Measurements from ENCODE around the gene RASSF4.

RASSF4 gene

DNA sequence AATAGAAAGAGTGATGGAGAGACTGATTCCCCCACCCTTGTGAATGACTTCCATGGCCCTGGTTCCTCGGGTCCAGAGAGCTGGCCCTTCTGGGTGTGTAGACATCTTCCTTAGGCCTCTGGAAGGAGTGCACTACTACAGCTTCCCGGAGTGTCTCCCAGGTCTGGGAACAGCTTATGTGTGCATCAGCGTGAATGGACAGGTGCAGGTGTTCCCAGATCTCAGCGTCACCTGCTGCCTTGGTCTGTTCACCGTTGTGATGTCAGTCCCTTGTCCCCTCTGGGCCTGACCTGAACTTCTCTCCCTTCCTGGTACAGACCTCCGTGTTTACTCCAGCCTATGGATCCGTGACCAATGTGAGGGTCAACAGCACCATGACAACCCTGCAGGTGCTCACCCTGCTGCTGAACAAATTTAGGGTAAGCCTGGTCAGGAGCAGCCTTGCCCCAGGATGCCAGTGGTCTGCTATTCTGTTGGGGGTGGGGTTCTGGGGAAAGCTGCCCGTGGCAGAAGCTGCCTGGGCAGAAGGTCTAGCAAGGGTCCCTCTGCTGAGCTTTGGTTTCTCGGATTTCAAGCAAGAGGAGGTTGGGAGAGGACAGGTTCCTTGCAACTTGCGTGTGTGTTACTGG, 29.5 kb downstream of the RASSF4 start:
- DNase-seq (ENCODE audit: low spot score): no peak

GRCh38 chr10:44989597-44990301, 30.1 kb downstream of the RASSF4 start:
- no peak for DNase-seq (ENCODE audit: low spot score)

DNA sequence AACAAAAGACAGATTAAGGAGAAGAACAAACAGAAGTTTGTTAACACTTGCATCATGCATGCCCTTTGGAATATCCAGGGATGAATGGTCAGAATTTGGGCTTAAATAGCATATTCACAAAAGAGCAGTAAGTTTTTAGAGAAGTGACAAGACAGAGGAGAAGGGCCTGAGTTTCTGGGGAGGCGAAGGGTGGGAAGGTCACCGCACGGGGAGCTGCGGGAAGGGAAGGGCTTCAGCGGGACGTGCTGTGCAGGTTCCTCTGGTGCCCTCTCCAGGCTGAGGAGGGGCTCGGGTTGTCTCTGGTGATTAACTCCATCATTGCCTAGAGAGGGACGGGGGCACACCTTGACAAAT, 30.7 kb downstream of the RASSF4 start:
- DNase-seq (ENCODE audit: low spot score): peak; percentile 55

- DNase-seq (ENCODE audit: low spot score): no peak
Observed at GRCh38 chr10:44990965-44991364, 31.4 kb downstream of the RASSF4 start.

DNA sequence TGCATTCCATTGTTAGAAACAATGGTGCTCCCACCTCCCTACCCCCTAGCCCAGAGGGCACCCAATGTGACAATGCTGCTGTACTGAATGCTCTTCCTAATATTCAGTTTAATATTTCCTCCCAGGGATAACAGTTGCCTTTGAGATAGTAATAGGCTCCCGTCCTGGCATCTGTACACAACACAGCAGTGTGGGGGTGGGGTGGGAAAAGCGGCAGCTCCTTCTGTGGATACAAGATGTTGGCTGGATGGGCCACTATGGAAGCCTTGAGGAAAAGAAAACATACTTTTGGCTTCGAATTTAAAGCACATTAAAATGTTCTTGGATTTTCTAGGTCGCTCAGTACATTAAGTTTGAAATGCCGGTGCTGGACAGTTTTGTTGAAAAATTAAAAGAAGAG, 32.0 kb downstream of the RASSF4 start:
- DNase-seq (ENCODE audit: low spot score): no peak

DNA sequence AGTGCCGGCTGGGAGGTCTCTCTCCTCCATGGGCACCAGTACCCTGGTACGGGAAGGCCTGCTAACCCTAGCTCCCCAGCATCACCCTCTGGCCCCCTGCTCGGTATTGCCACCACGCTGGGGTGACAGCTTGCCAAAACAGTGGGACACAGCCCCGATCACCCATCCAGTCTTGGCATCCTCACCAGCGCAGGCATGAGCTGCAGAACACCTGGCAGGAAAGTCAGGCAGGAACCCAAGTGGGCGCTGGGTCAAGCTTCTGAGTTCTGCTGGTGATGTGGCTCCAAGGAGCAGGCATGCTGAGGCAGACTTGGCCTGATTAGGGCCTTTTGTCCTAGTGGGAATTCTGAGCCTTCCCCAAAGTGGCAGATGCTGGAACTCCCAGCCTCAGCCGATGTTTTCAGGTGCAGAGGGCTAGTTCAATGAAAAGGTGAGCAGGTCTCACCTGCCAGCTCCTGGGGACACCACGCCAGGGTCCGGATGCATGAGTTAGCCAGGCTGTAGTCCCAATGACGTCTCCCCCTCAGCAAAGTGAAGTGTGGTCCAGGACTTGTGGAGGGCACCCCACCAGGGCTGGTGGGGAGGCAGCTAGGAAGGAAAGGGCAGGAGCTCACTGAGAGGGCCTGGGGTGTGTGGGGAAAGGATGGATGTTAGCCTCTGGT, 32.6 kb downstream of the RASSF4 start:
- no peak for DNase-seq (ENCODE audit: low spot score)

GRCh38 chr10:44992732-44993225, 33.2 kb downstream of the RASSF4 start:
- no peak for DNase-seq (ENCODE audit: low spot score)

GRCh38 chr10:44993226-44993921, 33.8 kb downstream of the RASSF4 start:
- DNase-seq (ENCODE audit: low spot score): no peak

DNA sequence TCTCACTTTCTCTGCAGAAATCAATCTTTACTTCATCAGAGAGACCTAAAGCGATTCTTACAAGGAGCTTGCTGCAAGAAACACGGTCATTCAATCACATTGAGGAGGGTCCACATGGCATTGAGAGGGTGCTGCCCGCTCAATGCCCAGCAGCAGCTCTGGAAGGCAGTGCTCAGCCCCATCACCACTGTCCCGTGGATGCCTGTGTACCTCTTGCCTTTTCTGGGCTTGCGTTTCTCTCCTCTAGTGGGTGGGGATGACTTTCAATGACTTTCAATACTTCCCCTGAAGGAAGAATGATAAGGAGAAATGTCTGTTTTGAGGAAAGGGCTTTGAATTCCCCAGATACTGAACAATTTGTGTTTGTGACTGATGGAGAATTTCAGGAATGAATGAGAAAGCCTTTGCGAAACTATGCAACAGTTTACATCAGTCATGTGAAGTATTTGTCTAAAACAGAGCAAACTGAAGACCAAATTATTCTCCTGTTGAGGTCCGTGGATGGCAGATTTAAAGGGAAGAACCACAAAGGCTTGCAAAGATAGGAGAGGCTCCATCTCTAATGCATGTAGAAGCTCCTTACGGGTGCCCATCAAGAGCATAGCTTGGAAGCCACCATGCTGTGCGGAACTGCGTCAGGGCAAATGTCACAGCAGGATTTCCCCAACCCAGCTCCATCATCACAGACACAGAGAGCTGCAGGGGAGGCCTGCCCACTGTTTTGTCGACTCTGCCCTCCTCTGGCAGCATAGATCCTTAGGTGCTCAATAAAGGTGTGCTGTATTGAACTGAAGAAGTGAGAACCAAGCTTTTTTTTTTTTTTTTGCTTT, 34.5 kb downstream of the RASSF4 start:
- DNase-seq (ENCODE audit: low spot score): no peak

- no peak for DNase-seq (ENCODE audit: low spot score)
Observed at GRCh38 chr10:44994752-44995530, 35.3 kb downstream of the RASSF4 start.

GRCh38 chr10:44995581-44995913, 35.9 kb downstream of the RASSF4 start:
- DNase-seq (ENCODE audit: low spot score): no peak

GRCh38 chr10:44995914-44996669, 36.5 kb downstream of the RASSF4 start:
- no peak for DNase-seq (ENCODE audit: low spot score)

DNA sequence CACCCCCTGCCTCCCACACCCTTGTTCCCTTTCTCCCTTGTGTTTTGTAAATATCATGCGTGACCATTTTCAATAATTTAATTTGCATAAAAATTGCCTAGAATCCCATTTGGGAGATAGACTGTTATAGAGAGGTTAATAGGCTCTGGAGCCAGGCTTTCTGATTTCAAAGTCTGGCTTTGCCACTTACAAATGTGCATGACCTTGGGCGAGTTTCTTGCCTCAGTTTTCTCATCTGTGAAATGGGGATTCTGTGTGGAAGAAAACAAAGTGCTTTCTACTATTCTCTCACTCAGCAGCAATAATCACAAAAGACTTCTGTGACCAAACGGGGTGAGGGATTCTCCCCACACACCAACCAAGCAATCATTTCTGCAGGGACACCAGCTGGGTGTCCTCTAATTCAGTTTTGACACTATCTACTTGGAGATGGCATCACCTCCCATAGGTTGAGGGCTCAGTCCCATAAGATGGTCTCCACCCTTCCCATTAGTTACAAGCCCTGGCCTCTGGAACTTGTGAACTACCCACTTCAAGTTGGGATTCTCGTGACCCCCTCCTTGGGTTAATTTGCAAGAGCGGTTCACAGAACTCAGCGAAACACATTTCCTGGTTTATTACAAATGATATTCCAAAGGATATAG, 37.6 kb downstream of the RASSF4 start:
- DNase-seq (ENCODE audit: low spot score): no peak

DNA sequence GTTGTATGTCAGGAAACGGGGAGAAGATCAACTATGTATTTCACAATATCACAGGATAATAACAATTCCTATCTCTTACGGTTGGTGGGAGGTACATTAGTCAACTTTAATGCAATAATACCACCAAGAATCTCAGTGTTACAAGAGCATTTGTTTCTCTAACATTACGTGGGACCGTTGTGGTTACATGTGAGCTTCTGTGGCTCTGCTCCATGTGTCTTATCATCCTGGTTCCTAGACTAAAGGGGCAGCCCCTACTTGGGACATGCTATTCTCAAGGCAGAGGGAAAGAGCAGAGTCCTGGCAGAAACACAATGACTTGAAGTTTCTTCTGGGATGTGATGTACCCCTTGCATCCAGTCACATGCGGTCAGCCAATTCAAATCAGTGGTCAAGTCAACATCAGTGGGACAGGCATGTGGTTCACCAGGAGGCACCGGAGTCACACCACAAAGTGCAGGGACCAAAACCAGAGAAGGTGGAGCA, 38.6 kb downstream of the RASSF4 start:
- DNase-seq (ENCODE audit: low spot score): no peak

DNA sequence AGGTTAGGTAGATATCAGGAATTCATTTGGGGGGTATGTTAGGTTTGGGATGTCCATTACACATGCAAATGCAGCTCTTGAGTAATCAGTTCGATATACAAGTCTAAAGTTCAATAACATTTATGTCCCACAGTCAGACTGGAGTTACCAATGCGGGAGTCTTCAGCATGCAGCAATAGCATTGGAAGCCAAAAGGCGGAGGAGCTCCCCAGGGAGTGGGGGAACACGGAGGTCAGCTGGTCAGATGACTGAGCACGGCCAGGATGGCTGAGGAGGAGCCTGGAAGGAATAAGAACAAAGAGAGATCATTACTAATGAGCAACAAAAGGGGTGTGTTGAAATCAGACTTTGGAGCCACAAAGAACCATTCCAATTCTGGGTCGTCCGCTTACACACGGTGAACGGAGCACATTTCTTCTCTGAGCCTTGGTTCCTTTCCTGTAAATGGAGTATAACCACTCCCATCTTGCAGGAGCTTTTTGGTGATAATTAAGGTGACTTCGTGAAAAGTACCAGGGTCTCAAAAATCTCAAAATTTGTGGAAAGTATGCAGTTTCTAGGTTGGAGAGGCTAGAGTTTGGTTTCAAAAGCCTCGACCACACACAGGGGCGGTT, 40.6 kb downstream of the RASSF4 start:
- no peak for DNase-seq (ENCODE audit: low spot score)

GRCh38 chr10:45000752-45001380, 41.3 kb downstream of the RASSF4 start, which contains the start of gene ZNF22:
Gene ZNF22, plus strand, starts transcription at chr10:45000923. Its CDS starts 2,446 bp downstream, at chr10:45003369.
- peak; percentile 78 for DNase-seq (ENCODE audit: low spot score)

GRCh38 chr10:45001381-45002148, 42.0 kb downstream of the RASSF4 start:
- DNase-seq (ENCODE audit: low spot score): peak; percentile 70

Data from SK-N-DZ (cell line).